Measurements from ENCODE around the gene CLEC4E. TPM values are rescaled to one million over a fixed set of nuclear protein-coding genes. Genes with fewer than 3 reads are reported as not detected.

CLEC4E gene
- total and polyA plus RNA-seq, 2 of the 4 experiments (the other 2 are of a cell fraction): not detected

DNA sequence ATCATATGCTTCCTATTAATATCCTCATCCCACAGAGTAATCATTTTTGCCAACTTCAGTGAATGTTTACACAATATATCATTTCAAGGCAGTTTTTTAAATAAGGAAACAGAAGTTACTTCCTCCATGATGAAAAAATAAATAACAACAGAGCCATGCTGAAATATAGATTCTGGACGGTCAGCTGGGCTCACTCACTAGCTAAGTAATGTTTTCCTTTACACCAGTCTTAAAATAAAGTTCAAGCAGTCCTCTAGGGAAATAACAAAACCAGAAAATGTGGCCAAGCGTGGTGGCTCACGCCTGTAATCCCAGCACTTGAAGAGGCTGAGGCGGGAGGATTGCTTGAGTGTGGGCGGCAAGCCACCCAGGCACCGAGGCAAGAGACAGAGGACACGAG, 43.3 kb upstream of the CLEC4E start:
- Histone ChIP-seq H4K8ac (ENCODE audit: low read depth in 2 of 2, low read length in 2 of 2) (no peak overlapping the region), H3K4me2 (ENCODE audit: low read depth, low read length) (no peak overlapping the region), H2BK120ac (ENCODE audit: low read depth, low read length) (no peak overlapping the region), H2AK5ac (ENCODE audit: low read depth, low read length) (no peak overlapping the region), H3K27ac (ENCODE audit: insufficient read depth, low read length) (no peak overlapping the region), H3K4me3 (ENCODE audit: insufficient read depth, low read depth, low read length) (no peak overlapping the region), H3K4me1 (ENCODE audit: control insufficient read depth, insufficient read depth, low read length) (no peaks in the 10 kb centered on the region), H3K56ac (ENCODE audit: extremely low read depth, insufficient read depth, low read length) (no peak overlapping the region), H3K27me3 (ENCODE audit: control insufficient read depth, insufficient read depth, low read length) (no peaks in the 10 kb centered on the region), H3K23ac (ENCODE audit: low read depth, low read length) (no peak overlapping the region), H3K4ac (ENCODE audit: low read depth, low read length) (no peak overlapping the region), H2AFZ (replicated peaks; ENCODE audit: low read length, poor library complexity) (no peak overlapping the region), H3K9me3 (ENCODE audit: control insufficient read depth, insufficient read depth, low read length) (peaks cover 4% of the 10 kb centered on the region; the same call in 1 of the 2 replicates), H4K20me1 (ENCODE audit: insufficient read depth, low read length) (no peaks in the 10 kb centered on the region), H2AK9ac (replicated peaks; ENCODE audit: low read depth, low read length, poor library complexity) (no peak overlapping the region), H2BK20ac (ENCODE audit: low read depth, low read length) (no peak overlapping the region), H3K36me3 (ENCODE audit: control insufficient read depth, insufficient read depth, low read length) (no peaks in the 10 kb centered on the region), H4K5ac (ENCODE audit: low read depth, low read length) (no peak overlapping the region), H3K18ac (ENCODE audit: low read depth, low read length) (no peak overlapping the region), H3K9ac (ENCODE audit: low read depth, low read length) (no peak overlapping the region), H3K14ac (replicated peaks; ENCODE audit: low read depth, low read length) (no peak overlapping the region), H4K91ac (ENCODE audit: insufficient read depth, low read depth, low read length) (no peak overlapping the region), H2BK15ac (ENCODE audit: low read depth, low read length) (no peak overlapping the region), H2BK5ac (ENCODE audit: low read depth, low read length, poor library complexity, severe bottlenecking) (no peak overlapping the region), H3K9me1 (ENCODE audit: insufficient read depth, low read length) (no peaks in the 10 kb centered on the region), H3K79me1 (ENCODE audit: low read depth in 1 of 2, low read length in 2 of 2) (no peaks in the 10 kb centered on the region)
- WGBS, 2 experiments (ENCODE audit: extremely low coverage in 2 of 2, insufficient read length in 1 of 2): no CpG with 5 or more reads among the region's 7 CpGs
- BruUV-seq (replicated peaks): no TSS peak
- dilution Hi-C loops (cut with HindIII; ENCODE audit: low sequenced_read_pairs, unreplicated experiment) (no loop called here), in situ Hi-C loops (cut with MboI; ENCODE audit: low sequenced_read_pairs) (no loop called here), intact Hi-C loops (cut with micrococcal nuclease) (no loop called here)
- ATAC-seq (ENCODE audit: low read depth) (no peak), DNase-seq (no peak)
- ChIA-PET CTCF (no interaction called here), POLR2A (ENCODE audit: unreplicated experiment) (no interaction called here)
- no peak for TF ChIP-seq RFX5 (IDR thresholded peaks at IDR 0.05; ENCODE audit: low read depth, low read length)
- no peak for TF ChIP-seq FOS (IDR thresholded peaks at IDR 0.05; ENCODE audit: low read depth, low read length)
- TF ChIP-seq RAD21 (IDR thresholded peaks at IDR 0.05; ENCODE audit: low read length): no peak
- no peak for TF ChIP-seq SMC3 (IDR thresholded peaks at IDR 0.05; ENCODE audit: low read depth, low read length)
- TF ChIP-seq, protein P1, sequence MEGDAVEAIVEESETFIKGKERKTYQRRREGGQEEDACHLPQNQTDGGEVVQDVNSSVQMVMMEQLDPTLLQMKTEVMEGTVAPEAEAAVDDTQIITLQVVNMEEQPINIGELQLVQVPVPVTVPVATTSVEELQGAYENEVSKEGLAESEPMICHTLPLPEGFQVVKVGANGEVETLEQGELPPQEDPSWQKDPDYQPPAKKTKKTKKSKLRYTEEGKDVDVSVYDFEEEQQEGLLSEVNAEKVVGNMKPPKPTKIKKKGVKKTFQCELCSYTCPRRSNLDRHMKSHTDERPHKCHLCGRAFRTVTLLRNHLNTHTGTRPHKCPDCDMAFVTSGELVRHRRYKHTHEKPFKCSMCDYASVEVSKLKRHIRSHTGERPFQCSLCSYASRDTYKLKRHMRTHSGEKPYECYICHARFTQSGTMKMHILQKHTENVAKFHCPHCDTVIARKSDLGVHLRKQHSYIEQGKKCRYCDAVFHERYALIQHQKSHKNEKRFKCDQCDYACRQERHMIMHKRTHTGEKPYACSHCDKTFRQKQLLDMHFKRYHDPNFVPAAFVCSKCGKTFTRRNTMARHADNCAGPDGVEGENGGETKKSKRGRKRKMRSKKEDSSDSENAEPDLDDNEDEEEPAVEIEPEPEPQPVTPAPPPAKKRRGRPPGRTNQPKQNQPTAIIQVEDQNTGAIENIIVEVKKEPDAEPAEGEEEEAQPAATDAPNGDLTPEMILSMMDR (conservative IDR thresholded peaks at IDR 0.05; ENCODE audit: low read depth, low read length): no peak
- no peak for TF ChIP-seq MAFK (IDR thresholded peaks at IDR 0.05; ENCODE audit: low read depth, low read length)
- TF ChIP-seq USF2 (IDR thresholded peaks at IDR 0.05; ENCODE audit: low read depth, low read length): no peak
- no peak for TF ChIP-seq CHD1 (IDR thresholded peaks at IDR 0.05; ENCODE audit: low read depth, low read length)
- TF ChIP-seq BHLHE40 (IDR thresholded peaks at IDR 0.05; ENCODE audit: low read depth, low read length): no peak
- no peak for TF ChIP-seq RCOR1 (IDR thresholded peaks at IDR 0.05; ENCODE audit: insufficient replicate concordance, low read length)
- no peak for TF ChIP-seq CEBPB (IDR thresholded peaks at IDR 0.05; ENCODE audit: low read depth, low read length)
- no peak for TF ChIP-seq POLR2A (IDR thresholded peaks at IDR 0.05; ENCODE audit: low read depth, low read length)
- TF ChIP-seq NFE2L2 (IDR thresholded peaks at IDR 0.05; ENCODE audit: low read depth, low read length): no peak
- TF ChIP-seq MAZ (IDR thresholded peaks at IDR 0.05; ENCODE audit: borderline replicate concordance, low read depth, low read length): no peak

Data from IMR-90 (cell line).